ENCODE results near the gene MIDN.
A peak's percentile ranks its signal among the peaks of the same experiment; 100 is the strongest.

Gene MIDN

DNA sequence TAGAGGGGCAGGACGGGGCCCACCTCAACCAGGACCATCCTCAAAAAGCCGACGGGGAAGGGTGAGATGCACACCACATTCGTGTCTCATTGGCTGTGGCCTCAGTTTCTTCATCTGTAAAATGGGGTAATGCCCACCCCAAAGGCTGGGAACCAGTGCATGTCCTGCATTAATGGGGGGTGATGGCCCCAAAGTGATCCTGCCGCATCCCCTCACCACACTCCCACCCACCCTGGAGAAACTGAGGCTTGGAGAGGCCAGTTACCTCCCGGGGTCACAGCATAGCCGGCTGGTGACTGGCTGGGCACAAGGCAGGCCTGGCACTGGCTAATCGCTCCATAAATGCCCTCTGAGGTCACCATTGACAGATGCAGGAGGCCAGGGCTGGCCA lies 640 bp upstream of the MIDN start:
- Histone ChIP-seq H3K4me1 (ENCODE audit: control insufficient read depth in 1 of 2, insufficient read depth in 1 of 2, low read depth in 1 of 2, low read length in 1 of 2) (peaks cover 34 to 40% of the 10 kb centered on the region in 2 experiments), H3K27ac (peak overlapping the region; percentile 100), H3K4me3 (ENCODE audit: low read depth in 1 of 2, low read length in 1 of 2) (peak overlapping the region; percentile 75 to 98), H3K27me3 (no peaks in the 10 kb centered on the region), H3K9me3 (no peaks in the 10 kb centered on the region), H3K36me3 (peaks cover 27% of the 10 kb centered on the region)
- TF ChIP-seq, protein P1, sequence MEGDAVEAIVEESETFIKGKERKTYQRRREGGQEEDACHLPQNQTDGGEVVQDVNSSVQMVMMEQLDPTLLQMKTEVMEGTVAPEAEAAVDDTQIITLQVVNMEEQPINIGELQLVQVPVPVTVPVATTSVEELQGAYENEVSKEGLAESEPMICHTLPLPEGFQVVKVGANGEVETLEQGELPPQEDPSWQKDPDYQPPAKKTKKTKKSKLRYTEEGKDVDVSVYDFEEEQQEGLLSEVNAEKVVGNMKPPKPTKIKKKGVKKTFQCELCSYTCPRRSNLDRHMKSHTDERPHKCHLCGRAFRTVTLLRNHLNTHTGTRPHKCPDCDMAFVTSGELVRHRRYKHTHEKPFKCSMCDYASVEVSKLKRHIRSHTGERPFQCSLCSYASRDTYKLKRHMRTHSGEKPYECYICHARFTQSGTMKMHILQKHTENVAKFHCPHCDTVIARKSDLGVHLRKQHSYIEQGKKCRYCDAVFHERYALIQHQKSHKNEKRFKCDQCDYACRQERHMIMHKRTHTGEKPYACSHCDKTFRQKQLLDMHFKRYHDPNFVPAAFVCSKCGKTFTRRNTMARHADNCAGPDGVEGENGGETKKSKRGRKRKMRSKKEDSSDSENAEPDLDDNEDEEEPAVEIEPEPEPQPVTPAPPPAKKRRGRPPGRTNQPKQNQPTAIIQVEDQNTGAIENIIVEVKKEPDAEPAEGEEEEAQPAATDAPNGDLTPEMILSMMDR (IDR thresholded peaks at IDR 0.05), result no peak

DNA sequence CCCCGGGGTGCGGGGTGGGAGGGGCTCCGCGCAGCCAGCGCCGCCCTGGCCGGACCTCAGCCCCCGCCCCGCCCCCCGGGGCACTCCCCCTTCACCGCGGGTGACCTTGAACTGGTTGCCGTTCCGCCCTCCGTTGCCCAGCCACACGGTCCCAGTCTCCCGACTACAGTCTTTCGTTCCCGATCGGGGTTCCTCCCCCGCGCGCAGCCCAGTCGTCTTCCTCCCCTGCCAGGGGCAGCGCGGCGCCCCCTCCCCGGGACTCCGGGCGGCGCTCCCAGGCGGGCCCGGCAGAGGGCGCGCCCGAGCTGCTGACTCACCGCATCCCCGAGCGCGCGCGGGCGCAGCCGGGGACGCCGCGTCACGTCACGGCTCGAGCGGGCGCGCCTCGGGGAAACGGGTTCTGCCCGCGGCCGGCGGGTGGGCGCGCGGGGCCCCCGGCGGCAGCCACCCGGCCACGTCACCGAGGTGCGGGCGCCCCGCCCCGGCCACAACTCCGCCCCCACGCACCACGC lies 459 bp downstream of the MIDN start:
- TF ChIP-seq, protein P1 (IDR thresholded peaks at IDR 0.05), result peak; percentile 98
- peaks cover 36 to 46% of the 10 kb centered on the region in 2 experiments for H3K4me1 ChIP-seq (ENCODE audit: control insufficient read depth in 1 of 2, insufficient read depth in 1 of 2, low read depth in 1 of 2, low read length in 1 of 2)
- H3K9me3 ChIP-seq, result no peaks in the 10 kb centered on the region
- peaks cover 38% of the 10 kb centered on the region for H3K36me3 ChIP-seq
- peak overlapping the region; percentile 75 to 98 for H3K4me3 ChIP-seq (ENCODE audit: low read depth in 1 of 2, low read length in 1 of 2)
- H3K27ac ChIP-seq, result peak overlapping the region; percentile 100
- no peaks in the 10 kb centered on the region for H3K27me3 ChIP-seq

DNA sequence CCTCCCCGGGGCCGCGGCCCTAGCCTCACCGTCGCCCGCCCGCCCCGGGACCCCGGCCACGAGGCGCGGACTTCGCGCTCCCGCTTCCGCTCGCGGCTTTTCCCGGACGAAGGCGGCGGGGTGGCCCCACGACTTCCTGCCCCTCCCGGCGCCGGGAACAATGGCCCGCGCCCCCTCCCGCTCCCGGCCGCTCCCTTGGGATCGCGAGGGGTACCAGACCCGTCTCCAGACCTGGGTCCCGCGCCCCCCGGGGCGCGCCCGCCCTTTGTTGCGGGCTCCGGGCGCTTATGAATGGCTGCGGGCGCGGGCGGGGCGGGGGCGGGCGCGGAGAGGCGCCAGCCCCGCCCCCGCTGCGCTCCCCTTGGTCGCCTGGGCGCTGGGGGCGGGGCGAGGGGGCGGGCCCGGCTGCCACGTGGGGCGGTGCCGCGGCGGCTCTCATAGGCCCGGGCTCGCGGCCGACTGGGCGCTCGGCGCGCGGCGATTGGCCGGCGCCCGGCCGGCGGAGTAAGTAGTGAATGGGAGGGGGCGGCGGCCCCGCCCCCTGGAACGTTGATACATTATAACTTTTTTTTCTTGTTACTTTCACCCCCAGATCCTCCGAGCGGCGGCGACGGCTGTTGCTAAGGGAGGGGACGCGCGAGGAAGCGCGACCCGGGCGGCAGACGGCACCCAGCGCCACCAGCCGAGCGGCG lies 1.1 kb downstream of the MIDN start:
- peaks cover 44% of the 10 kb centered on the region for H3K36me3 ChIP-seq
- H3K4me3 ChIP-seq (ENCODE audit: low read depth in 1 of 2, low read length in 1 of 2), result peak overlapping the region; percentile 75 to 98
- H3K27ac ChIP-seq, result peak overlapping the region; percentile 100

DNA sequence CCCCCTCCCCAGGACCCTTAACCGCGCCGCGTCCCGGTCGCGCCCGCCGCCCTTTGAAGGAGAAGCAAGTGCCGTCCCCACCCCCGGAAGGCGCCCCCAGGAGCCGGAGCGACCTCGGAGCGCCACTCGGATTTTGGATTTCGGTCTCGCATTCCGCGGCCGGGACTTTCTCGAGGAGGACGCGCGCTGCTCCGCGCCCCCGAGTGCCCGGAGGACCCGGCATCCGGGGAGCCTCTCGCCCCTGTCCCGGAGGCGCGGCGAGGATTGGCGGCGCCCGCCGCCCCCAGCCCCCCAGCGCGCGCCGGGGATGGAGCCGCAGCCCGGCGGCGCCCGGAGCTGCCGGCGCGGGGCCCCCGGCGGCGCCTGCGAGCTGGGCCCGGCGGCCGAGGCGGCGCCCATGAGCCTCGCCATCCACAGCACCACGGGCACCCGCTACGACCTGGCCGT lies 1.6 kb downstream of the MIDN start:
- Histone ChIP-seq H3K27me3 (no peaks in the 10 kb centered on the region), H3K9me3 (peaks cover 11% of the 10 kb centered on the region), H3K27ac (peak overlapping the region; percentile 100), H3K36me3 (peaks cover 50% of the 10 kb centered on the region), H3K4me3 (ENCODE audit: low read depth in 1 of 2, low read length in 1 of 2) (peak overlapping the region; percentile 75 to 98), H3K4me1 (ENCODE audit: control insufficient read depth in 1 of 2, insufficient read depth in 1 of 2, low read depth in 1 of 2, low read length in 1 of 2) (peaks cover 36 to 46% of the 10 kb centered on the region in 2 experiments)
- TF ChIP-seq, protein P1 (IDR thresholded peaks at IDR 0.05), result no peak

More for the DNA sequence above, 1.1 kb downstream of the MIDN start:
- TF ChIP-seq, protein P1 (IDR thresholded peaks at IDR 0.05), result no peak
- Histone ChIP-seq H3K4me1 (ENCODE audit: control insufficient read depth in 1 of 2, insufficient read depth in 1 of 2, low read depth in 1 of 2, low read length in 1 of 2) (peaks cover 36 to 46% of the 10 kb centered on the region in 2 experiments), H3K9me3 (peaks cover 5% of the 10 kb centered on the region), H3K27me3 (no peaks in the 10 kb centered on the region)

DNA sequence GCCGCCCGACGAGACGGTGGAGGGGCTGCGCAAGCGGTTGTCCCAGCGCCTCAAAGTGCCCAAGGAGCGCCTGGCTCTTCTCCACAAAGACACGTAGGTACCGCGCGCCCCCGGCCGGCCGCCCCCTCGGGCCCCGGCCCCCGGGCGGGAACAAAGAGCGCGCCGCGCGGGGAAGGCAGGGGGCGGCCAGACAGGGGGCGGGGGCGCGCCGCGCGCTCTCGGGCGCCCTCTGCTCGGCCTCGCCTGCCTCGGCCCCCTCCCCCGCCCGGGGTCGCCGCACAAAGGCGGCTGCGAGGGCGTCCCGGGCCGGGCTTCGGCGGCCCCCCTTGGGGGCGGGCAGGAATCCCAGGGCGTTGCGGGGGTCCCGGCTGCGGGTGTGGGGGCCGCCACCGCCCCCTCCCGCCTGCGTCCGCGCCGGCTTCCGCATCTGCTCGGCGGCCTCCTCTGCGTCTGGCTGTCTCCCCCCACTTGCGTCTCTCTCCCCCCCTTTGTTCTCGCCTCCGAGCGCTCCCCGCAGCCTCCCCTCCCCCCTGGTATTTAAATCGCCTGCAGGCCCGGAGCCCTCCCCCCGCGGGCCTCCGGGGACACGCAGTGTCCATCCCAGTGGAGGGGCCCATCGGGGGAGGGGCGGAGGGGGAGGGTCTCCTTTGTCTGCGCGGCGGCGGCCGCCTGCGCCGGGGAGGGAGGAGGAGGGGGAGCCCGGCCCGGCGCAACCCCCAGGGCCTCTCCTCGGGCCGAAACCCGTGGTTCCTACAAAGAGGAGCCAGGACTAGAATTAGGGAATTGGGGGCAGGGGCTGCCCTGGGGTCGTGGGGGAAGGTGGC lies 2.3 kb downstream of the MIDN start:
- peaks cover 14% of the 10 kb centered on the region for H3K9me3 ChIP-seq
- H3K27ac ChIP-seq, result peak overlapping the region; percentile 100
- H3K4me3 ChIP-seq (ENCODE audit: low read depth in 1 of 2, low read length in 1 of 2), result peak overlapping the region; percentile 75 to 98
- peaks cover 56% of the 10 kb centered on the region for H3K36me3 ChIP-seq
- peaks cover 38 to 46% of the 10 kb centered on the region in 2 experiments for H3K4me1 ChIP-seq (ENCODE audit: control insufficient read depth in 1 of 2, insufficient read depth in 1 of 2, low read depth in 1 of 2, low read length in 1 of 2)
- no peaks in the 10 kb centered on the region for H3K27me3 ChIP-seq
- TF ChIP-seq, protein P1 (IDR thresholded peaks at IDR 0.05), result no peak

Measured in neutrophil (primary cell).